Stimulated activated CD4-positive, alpha-beta T cell treated with anti-CD3 and anti-CD28 coated beads, TNF-alpha, amount 100 ng/mL, for 48 hours (primary cell): ENCODE data around the gene ZIC2.

Source experiments
- DNase-seq, 3 donors: peaks; one replicate each; pipeline ENCODE4 v3.0.0-alpha.2; 2020; ENCODE audit warnings: low read depth in 3 of 3

Gene ZIC2

DNA sequence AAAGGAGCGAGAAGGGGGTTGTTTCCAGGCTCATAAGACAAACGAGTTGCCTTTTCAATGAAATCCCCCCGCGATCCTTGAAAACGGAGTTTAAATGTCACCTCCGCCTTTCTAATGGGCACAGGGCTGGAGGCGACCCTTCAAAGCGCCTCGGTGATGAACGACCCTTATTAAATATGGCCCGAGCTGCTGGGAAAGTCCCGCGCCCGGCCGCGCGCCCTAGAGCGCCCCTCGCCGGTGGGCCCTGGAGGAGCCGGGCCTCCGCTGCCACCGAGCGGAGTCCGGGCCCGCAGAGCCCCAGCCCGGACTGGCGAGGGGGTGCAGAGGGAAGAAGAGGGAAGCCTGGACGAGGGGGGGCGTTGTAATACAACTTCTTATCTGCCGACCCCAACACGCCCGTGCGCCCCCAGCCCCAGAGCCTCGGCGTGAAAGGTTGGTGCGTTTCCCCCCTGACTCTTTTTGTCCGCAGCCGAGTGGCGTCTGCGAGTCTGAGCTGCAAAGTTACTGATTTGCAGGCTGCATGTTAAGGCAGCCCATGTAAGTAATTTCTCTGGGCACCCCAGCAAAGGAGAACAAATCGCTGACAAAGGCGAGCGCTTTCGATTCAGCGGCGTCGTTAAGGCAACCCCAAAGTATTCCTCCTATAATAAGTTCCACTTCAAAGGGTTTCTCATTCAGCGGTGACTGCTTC is 21.9 kb upstream of the ZIC2 start:
- DNase-seq: no peak

GRCh38 chr13:99960663-99961311 is 20.8 kb upstream of the ZIC2 start:
- no peak for DNase-seq

GRCh38 chr13:99961636-99962035 is 19.9 kb upstream of the ZIC2 start:
- DNase-seq: no peak

GRCh38 chr13:99962242-99962641 is 19.3 kb upstream of the ZIC2 start:
- DNase-seq: no peak

DNA sequence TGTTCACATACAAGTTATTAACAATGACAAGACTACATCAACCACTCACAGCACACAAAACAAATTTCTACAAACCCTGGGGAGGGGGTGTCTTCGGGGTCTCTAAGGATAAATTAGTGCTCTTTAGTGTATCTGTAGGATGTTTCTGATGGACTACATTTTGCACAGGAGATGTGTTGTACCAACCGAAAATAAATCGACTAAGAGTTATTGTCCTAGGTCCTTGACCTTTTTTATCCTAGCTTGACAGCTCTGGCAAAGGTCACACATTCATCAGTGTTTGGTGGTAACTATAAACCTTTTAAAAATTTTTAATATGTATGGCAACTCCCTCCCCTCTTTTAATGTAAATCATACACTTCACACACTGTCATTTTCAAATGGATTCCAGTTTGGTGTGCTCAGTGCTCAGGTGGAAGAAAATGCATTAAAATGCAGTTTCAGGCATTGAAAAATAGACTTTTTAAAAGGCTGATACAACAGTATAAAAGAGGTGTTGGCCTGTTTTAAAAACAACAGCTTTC is 17.7 kb upstream of the ZIC2 start:
- DNase-seq: no peak

DNA sequence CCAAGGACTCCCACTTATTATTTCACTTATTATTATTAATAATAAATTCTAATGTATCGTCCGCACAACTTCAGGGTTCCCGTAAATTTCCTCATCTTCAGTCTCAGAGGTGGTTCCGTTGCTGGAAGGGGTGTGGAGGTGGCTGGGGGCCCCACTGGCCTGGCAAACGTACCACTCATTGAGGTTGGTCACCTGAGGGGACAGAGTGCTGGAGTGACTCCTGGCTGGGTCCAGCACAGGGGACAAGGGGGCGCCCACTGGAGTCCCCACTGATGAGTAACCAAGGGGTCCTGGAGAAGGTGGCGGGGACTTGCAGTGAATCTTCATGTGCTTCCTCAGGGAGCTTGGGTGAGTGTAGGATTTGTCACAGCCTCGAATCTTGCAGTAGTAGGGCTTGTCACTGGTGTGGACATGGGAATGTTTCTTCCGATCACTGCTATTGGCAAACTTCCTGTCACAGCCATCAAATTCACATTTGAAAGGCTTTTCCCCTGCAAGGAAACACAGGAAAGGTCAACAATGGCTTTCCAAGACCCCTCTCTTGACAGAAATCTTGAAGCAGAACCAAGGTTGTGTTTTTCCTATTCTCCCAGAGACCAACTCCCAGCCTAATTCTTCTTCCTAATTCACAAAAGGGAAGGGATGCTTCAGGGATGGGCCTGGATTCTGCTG is 16.1 kb upstream of the ZIC2 start:
- DNase-seq: no peak

GRCh38 chr13:99966064-99966805 is 15.3 kb upstream of the ZIC2 start:
- no peak for DNase-seq

DNA sequence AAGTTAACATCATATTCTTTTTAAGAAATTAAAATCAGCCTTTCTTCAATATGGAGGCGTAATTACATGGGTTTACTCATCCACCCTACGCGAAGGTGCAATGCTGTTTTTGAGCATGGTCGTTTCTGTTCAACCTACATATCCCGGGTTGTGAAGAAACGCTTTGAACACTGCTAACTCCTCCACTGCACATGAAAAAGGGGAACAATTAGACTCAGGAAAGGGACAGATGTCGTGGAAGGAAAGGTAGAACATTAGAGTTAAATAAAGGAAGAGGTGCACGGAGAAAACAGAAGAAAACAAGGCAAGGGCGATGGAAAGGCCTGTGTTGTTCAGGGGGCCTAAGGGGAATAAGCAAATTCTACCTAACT is 14.1 kb upstream of the ZIC2 start:
- DNase-seq: no peak

- DNase-seq: no peak
Measured at GRCh38 chr13:99967869-99968520, 13.6 kb upstream of the ZIC2 start.

GRCh38 chr13:99968521-99969452 is 12.8 kb upstream of the ZIC2 start:
- DNase-seq: no peak

DNA sequence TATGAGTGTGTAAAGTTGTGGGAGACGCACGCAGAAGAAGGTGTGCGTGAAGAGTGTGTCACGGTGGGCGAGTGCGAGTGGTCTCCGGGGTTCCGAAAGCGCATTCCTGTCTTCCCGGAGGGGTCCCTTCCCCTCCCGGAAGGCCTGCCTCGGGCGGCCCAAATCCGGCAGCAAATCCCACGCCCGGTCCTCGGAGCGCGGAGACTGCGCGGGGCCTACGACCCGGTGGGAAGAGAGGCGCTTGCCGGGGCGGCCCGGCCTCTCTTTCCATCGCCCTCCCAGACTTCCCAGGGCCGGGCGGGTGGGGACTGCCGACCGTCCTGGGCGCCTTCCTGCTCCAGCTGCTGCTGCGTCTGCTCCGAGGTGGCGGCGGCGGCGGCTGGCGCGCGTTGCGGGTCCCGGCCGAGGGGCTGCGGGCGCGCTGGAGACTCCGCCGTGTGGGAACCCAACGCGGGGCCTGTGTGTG is 12.1 kb upstream of the ZIC2 start:
- no peak for DNase-seq

DNA sequence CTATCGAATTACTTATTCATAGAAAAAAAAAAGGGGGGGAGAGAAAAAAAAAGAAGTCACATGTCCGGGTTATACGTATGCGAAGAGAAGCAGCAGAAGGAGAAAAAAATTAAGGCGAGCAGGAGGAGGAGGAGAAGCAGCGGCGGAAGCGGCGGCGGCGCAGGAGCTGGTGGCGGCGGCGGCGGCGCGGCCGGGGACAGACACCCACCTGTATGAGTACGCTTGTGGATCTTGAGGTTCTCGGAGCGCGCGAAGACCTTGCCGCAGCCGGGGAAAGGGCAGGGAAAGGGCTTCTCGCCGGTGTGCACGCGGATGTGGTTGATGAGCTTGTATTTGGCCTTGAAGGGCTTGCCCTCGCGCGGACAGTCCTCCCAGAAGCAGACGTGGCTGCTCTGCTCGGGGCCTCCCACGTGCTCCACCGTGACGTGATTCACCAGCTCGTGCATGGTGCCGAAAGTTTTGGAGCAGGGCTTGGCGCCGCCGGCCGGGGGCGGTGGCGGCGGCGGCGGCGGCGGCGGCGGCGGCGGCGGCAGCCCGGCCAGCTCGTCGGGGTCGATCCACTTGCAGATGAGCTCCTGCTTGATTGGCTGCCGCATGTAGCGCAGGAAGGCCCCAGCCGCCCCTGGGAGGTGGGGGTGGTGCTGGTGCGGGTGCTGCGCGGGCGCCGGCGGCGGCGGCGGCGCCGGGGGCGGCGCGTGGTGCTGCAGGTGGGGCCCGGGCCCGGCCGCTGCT is 11.5 kb upstream of the ZIC2 start:
- DNase-seq: no peak

DNA sequence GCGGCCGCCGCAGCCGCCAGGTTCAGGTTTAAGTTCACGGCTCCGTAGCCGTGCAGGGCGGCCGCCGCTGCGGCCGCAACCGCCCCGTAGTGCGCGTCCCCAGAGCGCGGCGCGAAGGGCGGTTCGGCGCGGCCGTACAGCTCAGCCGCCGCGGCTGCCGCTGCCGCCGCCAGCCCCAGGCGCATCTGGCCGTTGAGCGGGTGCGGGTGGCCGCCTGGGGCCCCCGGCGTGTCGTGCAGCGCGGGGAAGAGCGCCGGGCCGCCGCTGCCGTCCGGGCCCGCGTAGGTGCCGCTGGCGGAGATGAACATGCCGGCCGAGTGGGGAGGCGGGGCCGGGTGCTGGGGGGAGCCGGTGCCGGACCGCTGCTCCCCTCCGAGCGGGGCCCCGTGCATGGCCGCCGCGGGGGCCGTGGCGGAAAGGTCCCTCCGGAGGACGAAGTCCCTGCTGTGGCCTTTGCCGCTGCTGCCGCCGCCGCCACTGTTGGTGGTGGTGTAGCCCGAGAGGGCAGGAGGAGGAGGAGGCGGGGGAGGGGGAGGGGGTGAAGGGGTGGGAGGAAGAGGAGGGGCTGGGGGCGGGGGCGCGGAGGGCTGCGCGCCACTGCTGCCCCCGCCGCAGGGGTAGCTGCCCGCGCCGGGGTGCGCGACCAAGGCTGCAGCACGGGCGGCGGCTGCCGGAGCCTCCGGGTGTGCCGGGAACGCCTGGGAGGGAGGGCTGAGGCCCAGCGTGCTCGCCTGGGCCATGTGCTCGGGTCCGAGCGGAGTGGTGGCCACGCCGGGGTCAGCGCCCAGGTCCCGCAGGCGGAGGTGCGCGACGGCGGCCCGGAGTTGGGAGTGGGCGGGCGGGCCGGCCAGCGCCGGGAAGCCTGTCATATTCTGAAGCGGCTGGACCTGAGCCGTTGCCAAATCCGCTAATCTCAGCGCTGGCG is 10.7 kb upstream of the ZIC2 start:
- DNase-seq: no peak

DNA sequence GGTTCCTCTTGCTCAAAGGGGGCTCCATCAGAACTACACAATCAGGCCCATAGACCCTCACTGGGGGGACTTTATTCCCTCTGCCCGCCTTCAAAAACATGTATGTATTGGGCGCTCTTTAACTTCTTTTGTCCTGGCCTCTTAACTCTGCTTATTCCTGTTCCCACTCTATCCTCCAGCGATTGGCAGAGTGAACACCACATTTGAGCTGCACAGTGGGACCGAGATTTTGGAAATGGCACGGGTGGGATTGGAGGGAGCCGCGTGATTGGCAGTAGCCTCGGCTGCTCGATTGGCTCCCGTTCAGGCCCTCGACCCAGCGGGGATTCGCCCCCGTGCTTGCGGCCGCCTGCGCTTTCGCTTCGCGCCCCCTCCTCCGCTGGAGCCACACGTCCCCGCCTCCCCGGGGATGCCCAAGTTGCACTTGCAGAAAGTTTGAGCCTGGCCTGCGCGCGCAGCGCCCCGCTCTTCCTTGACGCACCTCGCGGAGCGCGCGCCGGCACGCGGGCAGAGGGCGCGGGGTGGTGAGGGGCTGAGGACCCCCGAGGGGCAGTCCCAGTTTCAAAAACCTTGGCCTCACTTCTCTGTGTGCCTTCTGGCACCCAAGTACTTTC is 9.9 kb upstream of the ZIC2 start, which contains the start of gene ZIC5:
TSS of gene ZIC5 (minus strand) at position 192 of the 614 bp plus-strand sequence. CDS start at position 28, 164 bp downstream.
- no peak for DNase-seq

DNA sequence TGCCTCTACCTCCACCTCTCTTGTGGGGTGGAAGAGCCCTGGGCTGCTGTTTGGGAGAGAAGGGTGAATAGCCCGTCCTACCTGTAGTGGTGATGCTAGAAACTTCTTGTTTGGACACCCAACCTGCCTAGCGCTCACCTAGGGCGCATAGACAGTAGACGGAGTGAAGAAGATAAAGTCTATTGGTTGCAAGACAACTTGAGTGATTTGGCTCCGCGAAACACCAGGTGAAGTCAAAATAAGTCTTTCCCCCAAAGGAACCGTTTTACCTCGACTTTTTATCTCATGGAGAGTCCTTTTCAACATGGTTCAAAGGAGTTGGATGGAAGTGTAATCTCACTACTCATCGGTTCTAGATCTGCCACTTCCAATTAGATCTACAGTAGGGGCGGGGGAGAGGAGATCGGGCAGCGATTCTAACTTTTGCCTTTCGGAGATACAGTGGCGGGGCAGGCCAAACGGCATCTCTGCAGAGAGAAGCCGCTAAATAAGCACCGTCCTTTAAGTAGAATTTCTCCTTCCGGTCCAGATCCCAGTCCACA is 9.3 kb upstream of the ZIC2 start:
- no peak for DNase-seq

DNA sequence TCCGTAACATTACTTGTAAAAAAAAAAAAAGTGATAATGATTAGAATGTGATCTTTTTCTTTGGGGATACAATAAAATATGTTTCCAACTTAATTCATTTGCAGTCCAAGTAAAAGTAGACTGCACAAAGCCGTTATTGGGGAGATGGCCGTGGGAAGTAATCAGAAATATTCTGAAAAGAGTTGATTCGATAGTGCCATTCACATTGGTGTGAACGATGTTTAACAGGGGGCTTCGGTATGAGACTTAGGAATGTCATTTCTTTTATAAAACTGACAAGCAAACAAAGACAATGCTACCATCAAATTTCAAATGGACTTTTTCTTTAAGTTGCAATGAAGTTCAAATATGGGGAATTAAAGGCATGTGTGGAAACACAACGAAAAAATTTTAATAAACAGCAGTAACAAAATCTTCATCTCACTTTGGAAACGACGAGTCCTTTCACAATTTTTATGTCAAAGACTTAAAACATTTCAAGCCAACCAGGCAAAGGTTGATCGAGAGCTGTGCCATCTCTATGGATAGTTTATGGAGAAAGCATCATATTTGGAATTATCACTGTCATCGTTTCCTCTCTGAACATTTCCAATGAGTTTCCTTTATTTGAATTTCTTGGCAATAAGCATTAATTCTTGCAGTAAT is 8.3 kb upstream of the ZIC2 start:
- DNase-seq: no peak

- no peak for DNase-seq
Measured at GRCh38 chr13:99973808-99974185, 7.8 kb upstream of the ZIC2 start.
